Sigmoid colon (tissue), 7 donors: Measurements from ENCODE around the gene C1QA. TPM values are rescaled to one million over a fixed set of nuclear protein-coding genes. Genes with fewer than 3 reads are reported as not detected.

Source experiments
- DNase-seq: peaks from one replicate; pipeline ENCODE4 v3.0.0-alpha.2; 2019
- H3K27ac ChIP-seq, 4 donors: fragments of 200-600 bp; sonication (generic); one replicate each; pipeline ENCODE4 v1.5.1; 2016 to 2019; ENCODE audit warnings: mild to moderate bottlenecking in 1 of 4
- H3K27me3 ChIP-seq, 3 donors: fragments of 200-600 bp; sonication (generic); one replicate each; pipeline ENCODE4 v1.5.1; 2019; ENCODE audit warnings: mild to moderate bottlenecking in 1 of 3
- H3K36me3 ChIP-seq, 4 donors: fragments of 200-600 bp; sonication (generic); one replicate each; pipeline ENCODE4 v1.5.1; 2016 to 2019
- H3K4me1 ChIP-seq, 4 donors: fragments of 200-600 bp; sonication (generic); one replicate each; pipeline ENCODE4 v1.5.1; 2017 to 2019
- H3K4me3 ChIP-seq, 4 donors: fragments of 200-600 bp; sonication (generic); one replicate each; pipeline ENCODE4 v1.5.1; 2017 to 2019; ENCODE audit warnings: mild to moderate bottlenecking in 2 of 4, moderate library complexity in 1 of 4
- H3K9me3 ChIP-seq, 4 donors: fragments of 200-600 bp in 3 of 4; sonication (generic) in 3 of 4; one replicate each; pipeline versions ENCODE4 v1.5.1 to v1.6.1; 2013 to 2019
- CTCF ChIP-seq, 4 experiments: fragments of 450-650 bp in 3 of 4; fragments of 200-600 bp in 1 of 4; IDR thresholded peaks; one replicate each; pipeline ENCODE4 v1.5.1; 2016 to 2019; ENCODE audit warnings: antibody characterized with exemption in 4 of 4, mild to moderate bottlenecking in 3 of 4, moderate library complexity in 2 of 4
- EP300 ChIP-seq, 4 donors: sonication (generic); formaldehyde crosslinking; IDR thresholded peaks; one replicate each; pipeline ENCODE4 v1.6.1; 2017; ENCODE audit warnings: antibody characterized with exemption in 4 of 4
- POLR2A ChIP-seq, 2 donors: fragments of 450-650 bp; IDR thresholded peaks; one replicate each; pipeline ENCODE4 v1.6.1; 2016; ENCODE audit warnings: antibody characterized with exemption in 2 of 2, mild to moderate bottlenecking in 2 of 2, moderate library complexity in 2 of 2
- POLR2AphosphoS5 ChIP-seq, 4 donors: sonication (generic); formaldehyde crosslinking; IDR thresholded peaks; one replicate each; pipeline ENCODE4 v1.6.1; 2017; ENCODE audit warnings: antibody characterized with exemption in 4 of 4
- WGBS, 2 donors: extraction: QIAGEN DNeasy Blood & Tissue Kit; methylation state at CpG; one replicate each; pipeline ENCODE4 v1.1.7; 2013; 5-methylcytosine and 5-hydroxymethylcytosine counted together
- intact Hi-C: fragments of 100-400 bp; cut with DNase I; formaldehyde crosslinking; loops from one replicate; pipeline ENCODE4 v1.15.1; 2023
- polyA plus RNA-seq, 3 donors: library from polyadenylated mRNA; stranded (reverse); fragments of 200-250 nt; gene quantifications; one replicate each; pipeline ENCODE4 v1.2.3, GENCODE V29; 2013
- total RNA-seq, 4 donors: library from RNA; depleted of rRNA; stranded (reverse); fragments of >200 nt; gene quantifications; one replicate each; pipeline ENCODE4 v1.1.0, GENCODE V29; 2016
- donor health status: healthy with polysubstance abuse.
- donor health status: Bipolar disorder and iron deficiency.
- donor health status: healthy.

The C1QA gene
- total and polyA plus RNA-seq, 7 donors: 80.3 to 523 (median 226) TPM

- intact Hi-C loops: no loop called here
- no peak for TF ChIP-seq POLR2A (IDR thresholded peaks at IDR 0.05)
- TF ChIP-seq POLR2AphosphoS5 (IDR thresholded peaks at IDR 0.05): no peak
- WGBS, 2 donors: 19 to 49% methylated on average over 38 of the region's 38 CpGs
- no peaks in the 10 kb centered on the region for H3K9me3 ChIP-seq
- peaks cover 0 to 46% (median 19%) of the 10 kb centered on the region in 3 donors for H3K27me3 ChIP-seq
- H3K4me1 ChIP-seq: no peaks in the 10 kb centered on the region
- H3K27ac ChIP-seq: no peak overlapping the region
- peak; percentile 55 for DNase-seq
- H3K4me3 ChIP-seq: no peak overlapping the region
- no peaks in the 10 kb centered on the region for H3K36me3 ChIP-seq
These were observed 43.3 kb upstream of the C1QA start for GRCh38 chr1:22592919-22593790.

GRCh38 chr1:22594396-22594795, 42.0 kb upstream of the C1QA start:
- peaks cover 0 to 55% (median 20%) of the 10 kb centered on the region in 3 donors for H3K27me3 ChIP-seq
- WGBS, 2 donors: 78 to 79% methylated on average over 10 of the region's 10 CpGs
- TF ChIP-seq POLR2AphosphoS5 (IDR thresholded peaks at IDR 0.05) (no peak), CTCF (IDR thresholded peaks at IDR 0.05) (no peak), POLR2A (IDR thresholded peaks at IDR 0.05) (no peak), EP300 (IDR thresholded peaks at IDR 0.05) (no peak)

GRCh38 chr1:22595108-22595507, 41.3 kb upstream of the C1QA start:
- Histone ChIP-seq H3K9me3 (no peaks in the 10 kb centered on the region), H3K36me3 (no peaks in the 10 kb centered on the region), H3K4me3 (no peak overlapping the region), H3K27me3 (peaks cover 0 to 57% (median 18%) of the 10 kb centered on the region in 3 donors), H3K4me1 (no peaks in the 10 kb centered on the region), H3K27ac (no peak overlapping the region)
- no peak for TF ChIP-seq POLR2AphosphoS5 (IDR thresholded peaks at IDR 0.05)
- no peak for TF ChIP-seq POLR2A (IDR thresholded peaks at IDR 0.05)
- no peak for TF ChIP-seq CTCF (IDR thresholded peaks at IDR 0.05)
- TF ChIP-seq EP300 (IDR thresholded peaks at IDR 0.05): no peak
- intact Hi-C loops: no loop called here
- 72 to 73% methylated on average over 7 of the region's 7 CpGs for WGBS, 2 donors
- DNase-seq: no peak

More at GRCh38 chr1:22594396-22594795, 42.0 kb upstream of the C1QA start:
- intact Hi-C loops: no loop called here
- H3K36me3 ChIP-seq: no peaks in the 10 kb centered on the region
- no peaks in the 10 kb centered on the region for H3K9me3 ChIP-seq
- no peaks in the 10 kb centered on the region for H3K4me1 ChIP-seq
- no peak overlapping the region for H3K27ac ChIP-seq
- H3K4me3 ChIP-seq: no peak overlapping the region
- DNase-seq: no peak

- H3K27me3 ChIP-seq: peaks cover 0 to 67% (median 19%) of the 10 kb centered on the region in 3 donors
- H3K4me1 ChIP-seq: no peaks in the 10 kb centered on the region
- no peaks in the 10 kb centered on the region for H3K9me3 ChIP-seq
- no peaks in the 10 kb centered on the region for H3K36me3 ChIP-seq
- TF ChIP-seq POLR2AphosphoS5 (IDR thresholded peaks at IDR 0.05) (no peak), CTCF (IDR thresholded peaks at IDR 0.05) (no peak), POLR2A (IDR thresholded peaks at IDR 0.05) (no peak), EP300 (IDR thresholded peaks at IDR 0.05) (no peak)
- DNase-seq: no peak
- intact Hi-C loops: no loop called here
- H3K4me3 ChIP-seq: no peak overlapping the region
- WGBS, 2 donors: 69 to 80% methylated on average over 30 of the region's 30 CpGs
- no peak overlapping the region for H3K27ac ChIP-seq
These were observed 39.0 kb upstream of the C1QA start for GRCh38 chr1:22597301-22597965.

- DNase-seq: no peak
- no peak overlapping the region for H3K4me3 ChIP-seq
- intact Hi-C loops: no loop called here
- H3K9me3 ChIP-seq: no peaks in the 10 kb centered on the region
- TF ChIP-seq CTCF (IDR thresholded peaks at IDR 0.05) (no peak), POLR2AphosphoS5 (IDR thresholded peaks at IDR 0.05) (no peak), POLR2A (IDR thresholded peaks at IDR 0.05) (no peak), EP300 (IDR thresholded peaks at IDR 0.05) (no peak)
- no peak overlapping the region for H3K27ac ChIP-seq
- WGBS, 2 donors: 71 to 83% methylated on average over 8 of the region's 8 CpGs
- peaks cover 0 to 67% (median 20%) of the 10 kb centered on the region in 3 donors for H3K27me3 ChIP-seq
- H3K4me1 ChIP-seq: no peaks in the 10 kb centered on the region
- H3K36me3 ChIP-seq: no peaks in the 10 kb centered on the region
These were observed 38.4 kb upstream of the C1QA start for GRCh38 chr1:22597996-22598395.
